K562 (cell line): ENCODE results near the gene USP2.

ENCODE experiments used
- CHD7 ChIP-seq: fragments of 200-600 bp; sonication (generic); IDR thresholded peaks from one replicate; pipeline ENCODE4 v1.6.1; 2012; ENCODE audit warnings: mild to moderate bottlenecking, low read depth, low read length, inconsistent platforms
- LARP7 ChIP-seq: fragments of 450-650 bp; IDR thresholded peaks from 2 replicates; pipeline ENCODE4 v1.6.1; 2016
- POLR2A ChIP-seq: fragments of 450-650 bp; conservative IDR thresholded peaks from 2 replicates; pipeline ENCODE4 v1.6.1; 2016

GRCh38 chr11:119414734-119415133, 33.2 kb upstream of the USP2 start:
- no peak for TF ChIP-seq POLR2A
- no peak for TF ChIP-seq CHD7
- no peak for TF ChIP-seq LARP7
